Esophagus muscularis mucosa (tissue), 4 donors: ENCODE measurements around the gene KCNH4.

Experiments
- CTCF ChIP-seq, 3 experiments: fragments of 200-600 bp in 2 of 3; fragments of 450-650 bp in 1 of 3; sonication (generic) in 2 of 3; IDR thresholded peaks; one replicate each; pipeline ENCODE4 v1.5.1; 2017 to 2019; ENCODE audit warnings: antibody characterized with exemption in 3 of 3, mild to moderate bottlenecking in 2 of 3, moderate library complexity in 1 of 3
- EP300 ChIP-seq: sonication (generic); formaldehyde crosslinking; IDR thresholded peaks from one replicate; pipeline ENCODE4 v1.6.1; 2017; ENCODE audit warnings: antibody characterized with exemption
- POLR2A ChIP-seq: fragments of 450-650 bp; IDR thresholded peaks from one replicate; pipeline ENCODE4 v1.6.1; 2017; ENCODE audit warnings: antibody characterized with exemption, moderate library complexity, mild to moderate bottlenecking, low read depth
- POLR2AphosphoS5 ChIP-seq, 2 donors: sonication (generic); formaldehyde crosslinking; IDR thresholded peaks; one replicate each; pipeline ENCODE4 v1.6.1; 2017; ENCODE audit warnings: antibody characterized with exemption in 2 of 2

- TF ChIP-seq CTCF (IDR thresholded peaks at IDR 0.05) = peak in 1 of 3 experiments; percentile 9
- no peak for TF ChIP-seq POLR2A
- TF ChIP-seq POLR2AphosphoS5 (IDR thresholded peaks at IDR 0.05) = no peak
- TF ChIP-seq EP300 = no peak
These were observed 17.8 kb downstream of the KCNH4 start for GRCh38 chr17:42163113-42163512.
